ENCODE measurements around the gene STIM1. TPM values are rescaled to one million over a fixed set of nuclear protein-coding genes. Genes with fewer than 3 reads are reported as not detected.

Gene STIM1
- total and polyA plus RNA-seq, 4 donors, result 12.1 to 56.4 (median 41.2) TPM

DNA sequence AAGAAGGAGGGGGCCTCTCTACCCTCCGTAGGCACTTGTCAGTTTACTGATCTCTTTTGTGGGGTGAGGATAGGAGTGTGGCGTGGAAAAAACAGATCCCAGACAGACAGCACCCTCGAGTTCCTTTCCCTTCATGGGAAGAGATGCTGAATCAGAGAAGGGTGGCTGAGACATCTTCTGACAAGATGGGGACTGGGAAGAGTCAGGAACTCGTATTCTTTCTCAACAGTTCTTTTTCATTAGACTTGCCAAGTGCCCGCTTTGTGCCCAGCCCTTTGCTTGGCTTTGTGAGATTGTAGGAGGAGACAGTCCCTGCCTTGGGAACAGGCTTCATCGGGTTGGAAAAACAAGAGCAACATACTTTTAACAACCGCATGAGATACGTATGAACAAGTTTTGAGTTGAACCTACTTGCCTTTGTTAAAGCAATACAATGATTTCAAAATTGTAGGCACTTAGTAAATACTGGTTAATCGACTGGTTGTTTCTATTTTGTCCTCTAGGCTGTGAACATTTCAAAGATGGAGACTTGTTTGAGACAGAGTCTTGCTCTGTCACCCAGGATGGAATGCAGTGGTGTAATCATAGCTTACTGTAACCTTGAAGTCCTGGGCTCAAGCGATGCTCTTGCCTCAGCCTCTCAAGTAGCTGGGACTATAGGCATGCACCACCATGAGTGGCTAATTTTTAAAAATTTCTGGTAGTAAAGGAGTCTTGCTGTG, 240.2 kb downstream of the STIM1 start:
- no peak for ATAC-seq (ENCODE audit: insufficient read depth, low FRiP score)
- no peaks in the 10 kb centered on the region for H3K9me3 ChIP-seq (ENCODE audit: control insufficient read depth in 4 of 4, insufficient read depth in 3 of 4, low read length in 3 of 4)
- peak overlapping the region; percentile 87 for H3K9ac ChIP-seq (ENCODE audit: insufficient read depth in 1 of 2, low read length in 2 of 2)
- peaks cover 0 to 21% (median 8%) of the 10 kb centered on the region in 5 donors for H3K4me1 ChIP-seq (ENCODE audit: control insufficient read depth in 5 of 5, insufficient read depth in 5 of 5, low read length in 5 of 5)
- peak overlapping the region; percentile 87 to 96 for H3K27ac ChIP-seq (ENCODE audit: low read depth in 1 of 2, low read length in 1 of 2)
- TF ChIP-seq, protein P1, sequence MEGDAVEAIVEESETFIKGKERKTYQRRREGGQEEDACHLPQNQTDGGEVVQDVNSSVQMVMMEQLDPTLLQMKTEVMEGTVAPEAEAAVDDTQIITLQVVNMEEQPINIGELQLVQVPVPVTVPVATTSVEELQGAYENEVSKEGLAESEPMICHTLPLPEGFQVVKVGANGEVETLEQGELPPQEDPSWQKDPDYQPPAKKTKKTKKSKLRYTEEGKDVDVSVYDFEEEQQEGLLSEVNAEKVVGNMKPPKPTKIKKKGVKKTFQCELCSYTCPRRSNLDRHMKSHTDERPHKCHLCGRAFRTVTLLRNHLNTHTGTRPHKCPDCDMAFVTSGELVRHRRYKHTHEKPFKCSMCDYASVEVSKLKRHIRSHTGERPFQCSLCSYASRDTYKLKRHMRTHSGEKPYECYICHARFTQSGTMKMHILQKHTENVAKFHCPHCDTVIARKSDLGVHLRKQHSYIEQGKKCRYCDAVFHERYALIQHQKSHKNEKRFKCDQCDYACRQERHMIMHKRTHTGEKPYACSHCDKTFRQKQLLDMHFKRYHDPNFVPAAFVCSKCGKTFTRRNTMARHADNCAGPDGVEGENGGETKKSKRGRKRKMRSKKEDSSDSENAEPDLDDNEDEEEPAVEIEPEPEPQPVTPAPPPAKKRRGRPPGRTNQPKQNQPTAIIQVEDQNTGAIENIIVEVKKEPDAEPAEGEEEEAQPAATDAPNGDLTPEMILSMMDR (IDR thresholded peaks at IDR 0.05; ENCODE audit: control extremely low read depth, extremely low read depth), result no peak
- peak overlapping the region; percentile 30 for H3K4me3 ChIP-seq
- no peaks in the 10 kb centered on the region for H3K27me3 ChIP-seq (ENCODE audit: control insufficient read depth in 3 of 3, insufficient read depth in 3 of 3, low read length in 2 of 3)
- peaks cover 0 to 7% (median 3%) of the 10 kb centered on the region in 4 donors for H3K36me3 ChIP-seq (ENCODE audit: control insufficient read depth in 4 of 4, insufficient read depth in 4 of 4, low read length in 4 of 4)
- 21 to 27% methylated on average over 10 of the region's 10 CpGs for WGBS, 2 donors
- DNase-seq, result peak in 2 of 3 donors; percentile 31 to 38

DNA sequence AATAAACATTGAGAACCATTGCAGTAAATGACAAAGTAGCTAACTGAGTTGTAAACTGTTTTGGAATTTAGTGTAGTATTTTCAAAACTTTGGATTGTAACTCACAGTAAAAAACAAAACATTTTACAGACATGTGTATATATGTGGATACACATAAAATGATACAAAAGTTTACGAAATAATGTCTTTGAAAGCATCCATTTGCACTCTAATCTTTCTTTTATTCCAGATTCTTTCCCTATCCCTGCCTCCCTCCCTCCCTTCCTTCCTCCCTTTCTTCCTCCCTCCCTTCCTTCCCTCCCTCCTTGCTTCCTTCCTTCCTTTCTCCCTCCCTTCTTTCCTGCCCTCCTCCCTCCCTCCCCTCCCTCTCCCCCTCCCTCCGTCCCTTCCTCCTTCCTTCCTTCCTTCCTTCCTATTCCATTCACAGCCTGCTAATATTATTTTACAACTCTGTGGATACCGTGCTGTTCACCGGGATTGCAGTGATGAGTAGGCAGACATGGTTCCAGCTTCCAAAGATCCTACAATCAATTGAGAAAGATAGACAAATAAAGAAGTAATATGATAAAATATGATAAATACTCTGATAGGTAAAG, 242.7 kb downstream of the STIM1 start:
- H3K9ac ChIP-seq (ENCODE audit: insufficient read depth in 1 of 2, low read length in 2 of 2), result no peak overlapping the region
- DNase-seq, result no peak
- TF ChIP-seq, protein P1 (IDR thresholded peaks at IDR 0.05; ENCODE audit: control extremely low read depth, extremely low read depth), result no peak
- H3K27ac ChIP-seq (ENCODE audit: low read depth in 1 of 2, low read length in 1 of 2), result no peak overlapping the region
- ATAC-seq (ENCODE audit: insufficient read depth, low FRiP score), result no peak
- WGBS, 2 donors, result 64 to 73% methylated on average over 4 of the region's 4 CpGs
- peaks cover 0 to 8% (median 0%) of the 10 kb centered on the region in 4 donors for H3K36me3 ChIP-seq (ENCODE audit: control insufficient read depth in 4 of 4, insufficient read depth in 4 of 4, low read length in 4 of 4)
- H3K27me3 ChIP-seq (ENCODE audit: control insufficient read depth in 3 of 3, insufficient read depth in 3 of 3, low read length in 2 of 3), result no peaks in the 10 kb centered on the region
- H3K4me3 ChIP-seq, result no peak overlapping the region
- peaks cover 0 to 21% (median 8%) of the 10 kb centered on the region in 5 donors for H3K4me1 ChIP-seq (ENCODE audit: control insufficient read depth in 5 of 5, insufficient read depth in 5 of 5, low read length in 5 of 5)
- H3K9me3 ChIP-seq (ENCODE audit: control insufficient read depth in 4 of 4, insufficient read depth in 3 of 4, low read length in 3 of 4), result no peaks in the 10 kb centered on the region

DNA sequence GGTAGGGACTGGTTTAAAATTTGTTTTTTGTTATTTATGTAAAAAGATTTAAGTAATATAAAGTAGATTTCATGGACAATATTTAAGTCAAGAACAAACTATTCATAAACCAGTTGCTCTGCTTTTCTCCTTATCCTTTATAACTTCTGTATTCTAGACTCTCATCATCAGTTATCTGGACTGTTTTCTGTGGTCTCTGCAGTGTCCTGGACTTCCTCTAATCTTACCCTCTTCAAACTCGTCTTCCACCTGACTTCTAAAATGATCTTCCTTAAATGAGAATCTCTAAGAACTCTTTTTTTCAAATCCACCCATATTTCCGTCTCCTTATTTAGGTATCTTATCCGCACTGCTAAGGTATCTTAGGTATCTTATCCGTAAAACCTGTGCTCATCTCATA, 247.2 kb downstream of the STIM1 start:
- Histone ChIP-seq H3K36me3 (ENCODE audit: control insufficient read depth in 4 of 4, insufficient read depth in 4 of 4, low read length in 4 of 4) (peaks cover 4 to 22% (median 5%) of the 10 kb centered on the region in 4 donors), H3K9ac (ENCODE audit: insufficient read depth in 1 of 2, low read length in 2 of 2) (no peak overlapping the region), H3K27me3 (ENCODE audit: control insufficient read depth in 3 of 3, insufficient read depth in 3 of 3, low read length in 2 of 3) (no peaks in the 10 kb centered on the region), H3K4me1 (ENCODE audit: control insufficient read depth in 5 of 5, insufficient read depth in 5 of 5, low read length in 5 of 5) (no peaks in the 10 kb centered on the region), H3K4me3 (no peak overlapping the region), H3K27ac (ENCODE audit: low read depth in 1 of 2, low read length in 1 of 2) (no peak overlapping the region), H3K9me3 (ENCODE audit: control insufficient read depth in 4 of 4, insufficient read depth in 3 of 4, low read length in 3 of 4) (no peaks in the 10 kb centered on the region)
- DNase-seq (no peak), ATAC-seq (ENCODE audit: insufficient read depth, low FRiP score) (no peak)
- 77 to 91% methylated on average over 4 of the region's 4 CpGs for WGBS, 2 donors
- TF ChIP-seq, protein P1 (IDR thresholded peaks at IDR 0.05; ENCODE audit: control extremely low read depth, extremely low read depth), result no peak
